Activated T-helper 9 cell treated with anti-CD3 and anti-CD28 coated beads, Interleukin-2, amount 50 U/mL, for 16 hours (primary cell): ENCODE results near the gene WBP1L.
"Not testable (repeated sequence)": the region's sequence is repeated elsewhere in the genome, so short reads cannot be mapped to it uniquely, and the experiment has no call there.

ENCODE experiments used
- DNase-seq: peaks from one replicate; pipeline ENCODE4 v3.0.0-alpha.2; 2020; ENCODE audit warnings: low read depth

WBP1L gene

GRCh38 chr10:102812231-102812876 is 68.6 kb downstream of the WBP1L start:
- DNase-seq: no peak

- DNase-seq: no peak
Measured at GRCh38 chr10:102813017-102813541, 69.3 kb downstream of the WBP1L start.

- no peak for DNase-seq
Measured at GRCh38 chr10:102813734-102814452, 70.1 kb downstream of the WBP1L start.

GRCh38 chr10:102814453-102814871 is 70.7 kb downstream of the WBP1L start:
- no peak for DNase-seq

- DNase-seq: no peak
Measured at GRCh38 chr10:102814873-102815661, 71.3 kb downstream of the WBP1L start.

GRCh38 chr10:102815790-102816549 is 72.2 kb downstream of the WBP1L start:
- no peak for DNase-seq

- DNase-seq: no peak
Measured at GRCh38 chr10:102817175-102817574, 73.4 kb downstream of the WBP1L start.

- DNase-seq: no peak
Measured at GRCh38 chr10:102819054-102819453, 75.3 kb downstream of the WBP1L start.

GRCh38 chr10:102820008-102820407 is 76.3 kb downstream of the WBP1L start:
- DNase-seq: not testable (repeated sequence)

- no peak for DNase-seq
Measured at GRCh38 chr10:102822222-102822621, 78.5 kb downstream of the WBP1L start.

- DNase-seq: no peak
Measured at GRCh38 chr10:102824664-102825063, 80.9 kb downstream of the WBP1L start.

- no peak for DNase-seq
Measured at GRCh38 chr10:102826148-102826796, 82.5 kb downstream of the WBP1L start.

GRCh38 chr10:102827597-102827975 is 83.8 kb downstream of the WBP1L start:
- no peak for DNase-seq

GRCh38 chr10:102831322-102832071 is 87.7 kb downstream of the WBP1L start:
- DNase-seq: no peak

- no peak for DNase-seq
Measured at GRCh38 chr10:102832248-102832647, 88.5 kb downstream of the WBP1L start.

- no peak for DNase-seq
Measured at GRCh38 chr10:102832987-102833386, 89.2 kb downstream of the WBP1L start.

GRCh38 chr10:102834143-102834542 is 90.4 kb downstream of the WBP1L start:
- DNase-seq: no peak

GRCh38 chr10:102835007-102835482 is 91.3 kb downstream of the WBP1L start:
- DNase-seq: peak; percentile 60

- no peak for DNase-seq
Measured at GRCh38 chr10:102837230-102837721, 93.5 kb downstream of the WBP1L start, which contains the start of gene CYP17A1. Gene CYP17A1 (minus strand): TSS chr10:102837413. CDS start chr10:102837361, 52 bp downstream.

- DNase-seq: not testable (repeated sequence)
Measured at GRCh38 chr10:102838276-102838927, 94.7 kb downstream of the WBP1L start.
